GM21367 (cell line): Measurements from ENCODE around the gene PTPRG.

Experiments
- ATAC-seq: cut with Tn5 transposase; IDR thresholded peaks from one replicate; pipeline ENCODE4 v1.9.1; 2021; ENCODE audit not compliant: unreplicated experiment

PTPRG gene

DNA sequence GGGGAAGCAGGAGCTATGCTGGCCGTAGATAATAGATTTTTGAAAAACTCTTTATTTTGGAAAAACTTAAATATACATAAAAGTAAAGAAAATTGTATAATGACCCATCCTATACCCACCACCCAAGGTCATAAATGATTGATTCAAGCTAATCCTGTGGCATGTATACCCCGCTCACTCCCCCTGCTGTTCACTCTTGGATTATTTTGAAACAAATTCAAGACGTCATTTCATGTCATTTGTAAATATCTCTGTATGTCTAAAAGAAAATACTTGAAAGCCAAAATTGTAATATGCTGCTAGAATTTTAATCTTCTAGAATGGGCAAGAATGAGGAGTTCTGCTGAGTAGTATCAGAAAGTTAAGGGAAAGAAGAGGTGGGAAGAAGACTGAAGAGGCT is 570.2 kb downstream of the PTPRG start:
- no peak for ATAC-seq

DNA sequence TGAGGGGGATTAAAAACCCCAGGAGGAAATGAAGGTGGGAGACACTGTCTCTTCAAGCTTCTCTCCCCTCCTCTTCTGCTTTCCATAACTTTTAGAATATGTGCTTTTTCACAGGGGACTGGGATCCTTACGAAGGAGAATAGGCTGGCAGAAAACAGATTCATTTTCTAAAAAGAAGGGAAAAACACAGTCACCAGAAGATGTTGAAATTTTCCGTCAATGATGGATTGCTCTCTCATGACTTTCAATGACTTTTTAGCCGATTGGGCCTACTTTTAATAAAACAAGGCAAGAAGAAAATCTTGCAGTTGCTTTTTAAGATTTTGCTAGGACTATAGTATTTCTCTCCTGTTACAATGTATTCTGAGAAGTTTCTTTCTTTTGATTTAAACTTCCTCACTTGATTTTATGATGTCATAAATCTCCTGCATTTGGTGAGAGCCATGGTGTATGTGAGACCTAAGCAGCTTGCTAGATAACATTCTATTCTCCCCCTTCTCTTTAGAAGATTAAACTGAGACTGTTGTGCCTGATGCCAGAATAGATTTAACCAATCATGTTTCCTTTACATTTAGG is 570.7 kb downstream of the PTPRG start:
- ATAC-seq: no peak

DNA sequence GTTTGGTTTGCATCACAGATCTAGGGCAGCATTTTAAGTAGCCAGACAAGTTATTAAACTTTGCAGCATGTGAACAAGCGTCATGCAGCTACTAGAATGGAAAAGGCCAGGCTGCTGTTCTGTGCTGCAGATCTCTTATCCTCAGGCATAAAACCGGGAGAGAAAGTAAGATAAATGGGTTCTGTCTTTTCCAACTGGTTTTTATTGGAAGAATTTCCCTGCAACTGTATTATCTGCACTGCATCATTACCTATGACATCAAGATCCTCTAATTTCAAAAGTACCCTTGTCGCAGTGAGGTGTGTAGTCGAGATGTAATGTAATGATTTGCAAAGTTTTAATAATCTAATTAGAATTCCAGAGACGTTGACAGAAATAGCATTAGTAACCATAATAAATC is 571.6 kb downstream of the PTPRG start:
- ATAC-seq: no peak

DNA sequence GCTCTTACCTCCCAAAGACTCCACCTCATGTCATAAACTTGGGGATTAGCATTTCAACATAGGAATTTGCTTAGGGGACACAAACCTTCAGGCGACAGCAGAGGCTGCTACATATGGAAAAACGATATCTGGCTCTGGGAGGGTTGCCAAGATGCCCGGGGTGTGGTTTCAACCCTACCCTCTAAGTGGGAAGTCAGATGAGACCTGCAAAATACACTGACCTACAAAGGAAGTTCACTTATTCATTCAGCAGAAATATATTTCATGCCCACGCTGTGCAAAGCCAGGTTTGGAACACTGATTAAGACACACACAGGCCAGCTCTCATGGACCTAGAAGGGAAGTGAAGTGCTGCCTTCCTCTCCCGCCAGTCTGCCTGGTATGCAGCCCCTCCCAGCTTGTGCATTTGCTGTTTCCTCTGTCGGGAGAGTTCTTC is 572.7 kb downstream of the PTPRG start:
- ATAC-seq: no peak

DNA sequence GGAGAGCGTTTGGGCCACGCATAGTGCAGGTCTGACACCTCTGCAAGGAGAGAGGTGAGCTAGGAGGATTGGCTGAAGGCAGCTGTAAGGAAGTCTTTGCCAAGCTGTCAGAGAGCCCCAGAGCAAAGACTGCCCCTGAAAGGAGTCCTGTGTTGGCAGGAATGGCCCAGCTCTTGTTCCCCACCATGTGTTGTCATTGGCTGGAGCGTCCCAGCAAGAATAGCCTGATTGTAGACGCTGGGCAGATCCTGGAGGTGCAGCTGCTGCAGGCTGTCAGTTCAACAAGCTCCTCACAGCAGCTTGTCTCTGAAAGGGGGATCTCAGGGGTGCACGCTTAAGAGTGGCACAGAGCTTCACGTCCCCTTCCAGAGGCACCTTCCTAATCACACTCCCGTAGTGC is 574.4 kb downstream of the PTPRG start:
- no peak for ATAC-seq

DNA sequence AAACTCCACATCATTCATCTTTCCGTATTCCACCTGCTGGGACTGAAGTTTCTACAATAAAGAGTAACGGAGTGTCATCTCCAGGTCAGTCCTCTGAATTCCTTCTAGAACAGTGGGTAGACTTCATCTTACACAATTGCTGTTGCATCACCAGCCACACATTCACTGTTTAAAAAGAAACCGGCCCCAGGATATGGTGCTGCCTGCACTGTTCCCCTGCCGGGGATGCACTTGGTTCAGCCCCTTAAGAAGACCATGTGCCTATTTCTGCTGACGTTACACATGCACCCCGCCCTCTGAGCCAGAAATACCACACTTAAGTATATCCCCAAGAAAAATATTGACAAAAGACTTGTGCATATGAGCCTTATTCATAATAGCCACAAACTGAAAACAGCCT is 578.6 kb downstream of the PTPRG start:
- no peak for ATAC-seq

DNA sequence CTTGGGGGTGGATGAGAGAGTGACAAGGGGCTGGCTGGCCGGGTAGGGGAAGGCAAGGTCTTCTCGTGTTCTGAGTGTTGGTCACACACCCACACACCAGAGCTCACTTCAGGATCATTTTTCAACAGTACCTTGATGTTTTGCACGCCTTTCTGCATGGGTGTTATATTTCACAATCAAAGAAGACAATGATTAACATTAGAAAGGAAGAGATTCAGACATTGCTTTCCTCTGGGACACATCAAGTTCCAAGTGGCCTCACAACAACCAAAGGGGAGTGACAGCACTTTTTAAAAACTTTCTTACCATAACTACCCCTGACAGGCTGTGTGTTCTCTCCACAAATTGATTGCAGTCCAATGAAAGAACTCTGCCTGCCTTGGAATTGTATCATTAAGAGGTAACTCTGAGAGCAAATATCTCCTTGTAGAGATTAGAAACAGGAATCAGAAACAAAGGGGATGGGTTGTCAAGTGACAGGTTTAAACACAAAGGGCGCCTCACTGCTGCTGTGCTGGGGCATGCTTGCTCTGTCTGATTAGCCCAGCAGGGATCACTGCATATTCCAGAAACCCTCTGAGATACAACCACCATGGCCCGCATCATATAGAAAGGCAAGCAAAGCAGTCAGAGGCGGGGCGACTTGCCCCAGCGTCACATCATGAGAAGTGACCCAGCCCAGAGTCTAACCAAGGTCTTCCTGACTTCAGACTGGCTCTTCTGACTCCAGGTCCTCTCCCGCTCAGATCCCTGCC is 581.1 kb downstream of the PTPRG start:
- no peak for ATAC-seq

DNA sequence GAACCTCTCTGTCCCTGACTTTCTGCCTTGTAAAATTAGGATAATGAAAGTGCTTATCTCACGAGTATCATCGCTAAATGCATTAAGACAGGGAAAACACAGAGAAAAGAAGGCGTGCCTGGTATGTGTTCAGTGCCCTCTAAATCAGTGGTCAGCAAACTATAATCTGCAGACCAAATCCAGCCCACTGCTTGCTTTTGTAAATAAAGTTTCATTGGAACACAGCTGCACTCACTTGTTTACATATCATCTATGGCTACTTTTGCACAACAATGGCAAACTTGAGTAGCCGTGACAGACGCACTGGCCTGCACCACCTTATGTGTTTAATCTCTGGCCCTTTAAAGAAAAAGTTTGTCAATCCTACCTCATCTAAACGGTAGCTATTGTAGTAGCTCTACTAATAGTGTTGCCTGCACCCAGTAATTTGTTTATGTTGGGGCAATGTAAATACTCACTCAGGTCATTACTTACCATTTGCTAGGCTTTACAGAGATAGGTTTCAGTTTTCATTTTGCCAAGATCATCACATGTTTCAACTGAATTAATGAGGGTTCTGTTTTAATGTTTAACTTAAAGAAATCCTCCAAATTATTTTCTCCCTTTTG is 582.6 kb downstream of the PTPRG start:
- ATAC-seq: no peak

DNA sequence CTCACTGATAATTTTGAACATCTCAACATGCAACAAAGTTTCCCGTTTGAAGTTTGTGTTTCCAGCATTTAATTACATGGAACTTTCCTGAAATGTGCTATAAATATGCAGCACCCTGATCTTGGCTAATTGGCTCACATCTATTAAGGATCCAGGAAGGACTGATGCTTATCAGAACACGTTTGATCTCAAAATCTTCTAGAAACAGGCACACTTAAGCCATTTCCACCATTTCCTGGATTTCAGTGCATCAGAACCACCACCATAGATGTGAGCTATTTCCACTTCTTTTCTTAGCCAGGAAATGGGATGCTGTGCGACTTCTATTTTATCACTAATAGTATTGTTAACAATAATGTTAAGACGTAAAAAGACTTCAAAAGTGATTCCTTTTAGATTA is 583.1 kb downstream of the PTPRG start:
- ATAC-seq: no peak

DNA sequence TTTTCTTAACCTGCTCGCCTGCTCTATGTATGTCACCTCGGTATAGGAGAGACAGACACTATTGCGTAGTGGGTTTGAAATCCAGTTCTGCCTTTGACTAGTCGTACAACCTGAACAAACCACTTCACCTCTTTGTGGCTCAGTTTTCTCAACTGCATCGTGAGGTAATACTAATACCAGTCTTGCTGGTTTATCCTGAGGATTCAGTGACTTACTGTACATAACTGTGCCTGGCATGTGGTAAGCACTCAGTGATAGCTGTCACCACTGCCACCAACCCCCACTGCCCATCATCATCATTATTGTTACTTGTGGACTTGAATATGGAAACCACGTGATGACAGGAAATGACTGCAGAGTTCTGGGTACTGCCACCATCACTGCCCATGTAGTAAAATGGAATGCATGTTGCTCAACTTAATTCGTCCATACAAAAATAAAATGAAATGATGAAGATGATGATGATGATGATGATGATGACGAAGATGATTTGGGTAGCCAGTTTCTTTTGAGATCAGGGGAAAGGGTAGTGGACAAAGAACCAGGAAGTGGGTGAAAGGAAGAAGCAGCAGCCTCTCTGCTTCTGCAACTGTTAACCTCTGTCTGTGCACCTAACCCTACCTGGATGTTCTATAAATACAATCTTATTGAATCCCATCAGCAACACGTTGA is 583.9 kb downstream of the PTPRG start:
- ATAC-seq: no peak

DNA sequence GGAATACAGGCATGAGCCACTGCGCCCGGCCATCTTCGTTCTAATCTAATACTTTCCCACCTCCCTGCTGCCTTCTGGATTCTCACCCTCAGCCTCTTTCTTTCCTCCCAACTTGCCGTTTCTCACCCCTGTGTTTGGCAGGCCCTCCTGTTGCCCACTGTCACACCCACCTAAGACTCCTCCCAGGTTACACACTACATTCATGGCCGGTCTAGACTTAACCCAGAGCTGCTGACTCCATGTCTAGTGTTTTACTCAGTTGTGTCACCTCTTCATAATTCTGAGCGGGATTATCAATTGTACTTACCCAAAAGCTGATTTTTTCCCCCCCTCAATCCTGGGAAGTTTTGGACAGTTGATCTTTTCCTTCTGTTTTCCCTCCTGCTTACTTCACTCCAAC is 588.2 kb downstream of the PTPRG start:
- no peak for ATAC-seq

DNA sequence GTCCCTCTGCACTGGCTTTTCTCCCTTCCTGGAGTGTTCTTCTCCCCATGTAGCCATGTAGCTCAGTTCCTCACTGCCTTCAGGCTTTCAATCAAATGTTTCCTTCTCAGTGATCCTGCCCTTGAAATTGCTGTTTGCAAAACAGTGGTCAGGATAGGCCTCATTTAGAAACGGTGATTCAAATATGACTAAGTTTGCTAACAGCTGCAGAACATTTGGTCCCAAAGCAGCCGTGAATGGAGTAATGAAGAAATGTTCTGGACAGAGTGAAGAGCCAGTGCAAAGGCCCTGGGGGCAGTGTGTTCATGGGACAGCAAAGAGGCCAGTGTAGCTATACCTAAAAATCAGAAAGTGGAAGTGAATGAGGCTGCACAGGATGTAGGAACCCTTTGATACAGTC is 588.6 kb downstream of the PTPRG start:
- ATAC-seq: no peak

DNA sequence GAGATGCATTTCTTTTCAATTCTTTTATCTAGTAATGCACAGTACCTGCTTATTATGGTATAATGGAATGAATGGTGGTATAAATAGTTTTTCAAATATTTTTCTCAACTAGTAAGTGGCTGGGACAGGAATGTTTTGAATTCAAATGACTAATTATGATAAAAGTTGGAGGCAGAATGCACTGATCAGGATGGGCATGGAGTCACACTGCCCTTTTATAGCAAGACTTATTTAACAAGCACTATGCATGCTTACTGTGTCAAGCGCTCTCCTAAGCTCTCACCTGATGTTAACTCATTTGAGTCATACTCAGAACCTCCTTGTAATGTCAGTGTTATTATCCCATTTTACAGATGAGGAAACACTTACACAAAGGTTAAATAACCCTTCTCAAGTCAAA is 590.2 kb downstream of the PTPRG start:
- no peak for ATAC-seq

DNA sequence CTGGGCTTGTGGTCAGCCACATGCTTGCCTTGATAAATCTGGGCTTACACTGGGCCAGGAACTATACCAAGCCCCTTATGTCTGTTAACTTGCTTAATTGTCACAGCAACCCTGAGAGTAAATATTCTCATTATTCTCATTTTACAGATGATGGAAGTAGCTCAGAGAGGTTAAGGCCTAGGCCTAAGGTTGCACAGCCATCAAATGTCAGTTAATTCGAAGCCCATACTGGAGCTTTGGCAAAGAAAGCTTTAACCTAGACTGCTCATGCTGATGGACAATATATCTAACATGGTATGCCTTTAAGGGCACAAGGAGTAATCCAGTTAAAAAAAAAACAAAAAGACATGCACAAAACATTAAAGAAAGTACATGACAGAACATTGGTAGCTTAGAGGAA is 591.9 kb downstream of the PTPRG start:
- ATAC-seq: no peak

DNA sequence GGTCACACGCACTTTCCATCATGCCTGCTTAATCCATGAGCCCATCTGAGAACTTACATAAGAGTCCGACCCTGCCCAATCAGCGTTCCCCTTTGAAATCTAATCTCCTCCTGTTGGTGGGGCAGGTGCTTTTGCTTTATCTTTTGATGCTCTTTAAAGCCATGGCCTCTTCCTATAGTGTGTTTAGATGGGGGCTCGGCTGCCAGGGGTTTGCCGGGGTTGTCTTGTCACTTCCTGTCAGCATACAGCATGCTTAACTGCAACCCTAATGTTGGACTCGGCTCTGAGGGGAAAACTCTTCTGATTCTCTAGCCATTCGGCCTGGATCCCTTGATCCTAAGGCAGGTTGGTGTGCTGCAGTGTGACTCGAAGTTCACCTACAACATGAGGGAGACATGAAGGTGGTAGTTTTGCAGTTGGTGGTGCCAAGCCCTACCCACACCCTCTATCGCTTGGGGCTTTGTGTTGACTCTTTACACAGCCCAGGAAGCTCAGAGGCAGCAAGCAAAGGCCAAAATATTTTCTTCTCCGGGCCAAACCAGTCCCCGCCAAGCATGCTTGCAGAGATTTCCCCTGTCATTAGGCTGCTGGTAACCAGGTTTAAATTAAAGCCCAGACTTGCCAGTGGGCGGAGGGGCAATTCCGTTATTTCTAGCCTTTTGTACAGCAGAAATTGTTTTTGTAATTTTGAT is 593.2 kb downstream of the PTPRG start:
- ATAC-seq: no peak

DNA sequence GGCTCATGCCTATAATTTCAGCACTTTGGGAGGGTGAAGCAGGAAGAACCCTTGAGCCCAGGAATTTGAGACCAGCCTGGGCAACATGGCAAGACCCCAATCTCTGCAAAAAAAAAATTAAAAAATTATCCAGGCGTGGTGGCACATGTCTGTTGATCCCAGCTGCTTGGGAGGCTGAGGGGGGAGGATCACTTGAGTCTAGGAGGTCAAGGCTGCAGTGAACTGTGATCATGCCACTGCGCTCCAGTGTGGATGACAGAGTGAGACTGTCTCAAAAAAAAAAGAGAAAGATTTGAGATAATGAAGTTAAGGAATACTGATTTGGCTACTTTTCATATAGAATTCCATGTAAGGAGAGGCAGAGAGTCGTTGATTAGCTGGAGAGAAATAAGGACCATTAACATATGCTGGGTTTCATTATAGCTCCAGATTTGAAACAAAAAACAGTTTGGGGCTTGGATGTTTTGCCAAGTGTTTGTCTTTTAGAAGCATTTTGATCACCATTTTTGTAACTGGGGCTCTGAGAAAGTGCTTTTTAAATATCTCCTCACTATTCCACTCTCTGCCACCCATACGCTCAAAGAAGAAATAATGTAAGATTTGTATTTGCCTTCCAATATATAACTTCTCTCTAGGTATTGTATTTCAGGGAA is 597.8 kb downstream of the PTPRG start:
- no peak for ATAC-seq

DNA sequence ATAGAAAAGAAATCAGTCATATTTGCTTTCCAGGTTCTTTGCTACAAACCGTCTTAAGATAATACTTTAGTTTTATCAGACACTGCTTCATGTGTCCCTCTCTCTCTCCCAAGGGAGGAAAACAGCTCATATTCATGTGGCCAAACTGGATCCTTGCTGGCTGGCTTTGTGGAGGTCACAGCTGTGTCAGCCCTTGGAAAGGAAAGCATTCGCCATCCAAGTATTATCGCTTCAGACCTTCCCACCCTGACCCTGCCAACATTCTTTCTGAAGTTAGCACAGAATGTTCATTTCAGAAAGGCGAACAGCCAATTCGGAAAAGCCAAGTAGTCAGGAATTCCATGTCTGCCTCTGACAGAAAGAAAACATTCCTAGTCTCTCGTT is 598.3 kb downstream of the PTPRG start:
- ATAC-seq: no peak

DNA sequence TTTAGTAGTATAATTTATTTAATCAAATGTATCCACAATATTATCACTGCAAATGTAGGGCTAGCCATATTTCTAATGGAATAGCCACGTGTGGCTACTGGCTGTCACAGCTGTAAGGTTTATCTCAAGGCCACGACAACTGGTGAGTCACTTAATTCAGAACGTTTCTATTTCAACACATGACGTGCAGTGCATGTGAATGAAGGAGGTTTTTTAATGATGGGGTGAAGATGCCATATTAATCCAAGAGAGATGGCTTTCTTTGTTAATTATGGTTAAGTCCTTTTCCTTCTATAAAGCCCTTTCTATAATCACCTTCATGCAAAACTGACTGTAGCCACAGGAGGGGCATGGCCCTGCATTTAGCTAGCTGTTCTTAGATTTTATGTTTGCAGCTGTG is 600.0 kb downstream of the PTPRG start:
- ATAC-seq: no peak

DNA sequence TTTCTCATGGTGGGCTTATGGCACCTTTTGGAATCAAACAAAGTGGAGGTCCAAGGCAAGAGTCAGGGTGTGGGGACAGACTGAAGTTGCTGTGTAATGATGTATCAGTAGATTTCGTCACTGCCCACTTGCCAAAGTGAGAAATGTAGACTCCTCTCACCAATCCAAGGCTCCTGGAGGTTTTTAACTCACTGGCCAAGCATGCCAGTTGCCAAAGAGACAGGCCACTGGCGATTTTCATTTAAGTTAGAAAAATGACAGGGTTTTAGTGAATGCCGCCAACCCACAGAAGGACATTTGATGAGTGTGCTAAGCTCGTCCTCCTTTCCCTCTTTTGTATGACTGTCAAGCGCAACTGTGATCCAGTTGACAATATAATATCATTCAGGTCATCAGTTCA is 602.8 kb downstream of the PTPRG start:
- ATAC-seq: no peak

DNA sequence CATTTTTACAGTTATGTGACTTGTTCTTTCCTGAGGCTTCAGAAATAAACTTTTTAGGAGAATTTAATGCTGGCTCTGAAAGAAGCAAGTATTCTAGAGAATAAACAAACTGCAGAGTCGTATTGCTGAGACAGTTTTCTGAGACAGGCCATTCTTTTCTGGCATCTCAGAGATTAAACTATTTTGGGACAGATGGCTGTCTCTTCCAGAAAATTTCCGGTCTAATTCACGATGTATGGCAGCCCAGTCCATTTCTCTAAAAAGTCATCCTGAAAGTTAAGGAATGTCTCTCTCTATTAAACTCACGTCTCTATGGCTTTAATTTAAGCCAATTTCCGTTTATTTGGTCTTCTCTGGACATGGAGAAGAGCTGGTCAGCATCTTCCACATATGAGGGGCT is 603.4 kb downstream of the PTPRG start:
- ATAC-seq: no peak
